Measurements from ENCODE around the gene CEP70.

DNA sequence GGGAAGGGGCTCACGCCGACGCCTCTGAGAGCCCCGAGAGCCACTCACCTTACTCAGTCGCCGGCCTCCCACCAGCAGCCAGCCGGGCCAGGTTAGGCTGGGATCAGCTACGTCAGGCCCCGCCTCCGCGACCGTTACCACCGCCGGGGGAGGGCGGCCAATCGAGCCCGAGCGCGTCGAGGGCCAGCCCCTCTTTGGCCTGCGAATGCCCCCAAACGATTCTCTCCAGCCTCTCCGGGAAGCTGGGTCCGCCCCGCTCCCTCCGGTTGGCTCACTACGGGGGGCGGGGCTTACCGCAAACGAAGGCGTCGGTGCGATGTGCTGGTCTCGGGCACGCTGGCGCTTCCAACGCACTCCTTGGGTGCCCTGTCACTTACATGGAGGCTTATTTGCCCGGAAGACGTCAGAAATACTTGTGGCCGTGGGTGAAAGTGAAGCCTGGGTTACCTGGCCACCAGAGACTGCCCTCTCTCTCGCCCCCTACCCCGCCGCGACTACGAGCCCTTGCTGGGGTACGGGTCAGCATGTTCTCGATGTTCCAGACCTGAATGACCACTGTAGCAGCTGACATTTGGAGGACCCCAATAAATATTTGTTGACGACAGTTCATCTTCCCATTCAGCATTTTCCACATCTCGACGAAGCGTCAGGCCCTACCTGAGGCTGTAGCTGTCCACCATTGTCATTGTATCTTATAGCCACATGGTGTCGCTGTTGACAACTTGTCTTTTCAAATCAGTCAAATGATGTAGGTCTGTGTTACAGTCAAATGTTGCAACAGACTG, at the start of gene CEP70:
- peak; percentile 91 to 94 for TF ChIP-seq POLR2A (IDR thresholded peaks at IDR 0.05)
- TF ChIP-seq, protein P1, sequence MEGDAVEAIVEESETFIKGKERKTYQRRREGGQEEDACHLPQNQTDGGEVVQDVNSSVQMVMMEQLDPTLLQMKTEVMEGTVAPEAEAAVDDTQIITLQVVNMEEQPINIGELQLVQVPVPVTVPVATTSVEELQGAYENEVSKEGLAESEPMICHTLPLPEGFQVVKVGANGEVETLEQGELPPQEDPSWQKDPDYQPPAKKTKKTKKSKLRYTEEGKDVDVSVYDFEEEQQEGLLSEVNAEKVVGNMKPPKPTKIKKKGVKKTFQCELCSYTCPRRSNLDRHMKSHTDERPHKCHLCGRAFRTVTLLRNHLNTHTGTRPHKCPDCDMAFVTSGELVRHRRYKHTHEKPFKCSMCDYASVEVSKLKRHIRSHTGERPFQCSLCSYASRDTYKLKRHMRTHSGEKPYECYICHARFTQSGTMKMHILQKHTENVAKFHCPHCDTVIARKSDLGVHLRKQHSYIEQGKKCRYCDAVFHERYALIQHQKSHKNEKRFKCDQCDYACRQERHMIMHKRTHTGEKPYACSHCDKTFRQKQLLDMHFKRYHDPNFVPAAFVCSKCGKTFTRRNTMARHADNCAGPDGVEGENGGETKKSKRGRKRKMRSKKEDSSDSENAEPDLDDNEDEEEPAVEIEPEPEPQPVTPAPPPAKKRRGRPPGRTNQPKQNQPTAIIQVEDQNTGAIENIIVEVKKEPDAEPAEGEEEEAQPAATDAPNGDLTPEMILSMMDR (IDR thresholded peaks at IDR 0.05): peak; percentile 83 to 90 (median 86)
- peak; percentile 94 for TF ChIP-seq POLR2AphosphoS5 (IDR thresholded peaks at IDR 0.05)
- no peak for TF ChIP-seq EP300 (IDR thresholded peaks at IDR 0.05)

All from gastroesophageal sphincter (tissue), 3 donors.